HG03045 (cell line): ENCODE data around the gene EDAR.

ENCODE experiments used
- ATAC-seq: cut with Tn5 transposase; IDR thresholded peaks from one replicate; pipeline ENCODE4 v1.9.1; 2021; ENCODE audit warnings: mild to moderate bottlenecking, moderate library complexity; ENCODE audit not compliant: unreplicated experiment

EDAR gene

GRCh38 chr2:109005686-109006204 is 16.7 kb upstream of the EDAR start:
- no peak for ATAC-seq

- ATAC-seq, result no peak
Measured at GRCh38 chr2:109001201-109001600, 12.2 kb upstream of the EDAR start.

GRCh38 chr2:109000738-109001137 is 11.7 kb upstream of the EDAR start:
- ATAC-seq, result no peak

GRCh38 chr2:108998911-108999310 is 9.9 kb upstream of the EDAR start:
- no peak for ATAC-seq

GRCh38 chr2:108994178-108994577 is 5.2 kb upstream of the EDAR start:
- ATAC-seq, result no peak

- no peak for ATAC-seq
Measured at GRCh38 chr2:108993095-108993937, 4.3 kb upstream of the EDAR start.

GRCh38 chr2:108988076-108988795 is 784 bp downstream of the EDAR start:
- no peak for ATAC-seq

- ATAC-seq, result no peak
Measured at GRCh38 chr2:108986916-108987510, 2.0 kb downstream of the EDAR start.

- no peak for ATAC-seq
Measured at GRCh38 chr2:108983610-108984009, 5.4 kb downstream of the EDAR start.

GRCh38 chr2:108983061-108983460 is 6.0 kb downstream of the EDAR start:
- no peak for ATAC-seq

GRCh38 chr2:108982259-108982679 is 6.8 kb downstream of the EDAR start:
- no peak for ATAC-seq

GRCh38 chr2:108981846-108982245 is 7.2 kb downstream of the EDAR start:
- ATAC-seq, result no peak

GRCh38 chr2:108980076-108980475 is 8.9 kb downstream of the EDAR start:
- no peak for ATAC-seq

GRCh38 chr2:108979461-108979860 is 9.6 kb downstream of the EDAR start:
- no peak for ATAC-seq

GRCh38 chr2:108978709-108979111 is 10.3 kb downstream of the EDAR start:
- ATAC-seq, result no peak

- ATAC-seq, result no peak
Measured at GRCh38 chr2:108975613-108976435, 13.2 kb downstream of the EDAR start.

- no peak for ATAC-seq
Measured at GRCh38 chr2:108974674-108975073, 14.3 kb downstream of the EDAR start.

GRCh38 chr2:108972663-108973062 is 16.4 kb downstream of the EDAR start:
- no peak for ATAC-seq

GRCh38 chr2:108971661-108972566 is 17.1 kb downstream of the EDAR start:
- no peak for ATAC-seq

GRCh38 chr2:108970369-108970768 is 18.7 kb downstream of the EDAR start:
- ATAC-seq, result no peak
